PC-9 (cell line): ENCODE measurements around the gene ST6GALNAC1. TPM values are rescaled to one million over a fixed set of nuclear protein-coding genes. Genes with fewer than 3 reads are reported as not detected.
A peak's percentile ranks its signal among the peaks of the same experiment; 100 is the strongest.
"Not testable (repeated sequence)": the region's sequence is repeated elsewhere in the genome, so short reads cannot be mapped to it uniquely, and the experiment has no call there.

ENCODE experiments used
- BruUV-seq: library from RNA; stranded (reverse); fragments of 400-500 nt; replicated peaks from 2 replicates; lab custom pipeline; 2021; lab: Mats Ljungman, UMichigan
- CTCF ChIA-PET: fragments of 300-600 bp; sonication (Branson Sonifier 250); formaldehyde crosslinking; loops from one replicate; lab custom pipeline; 2022; ENCODE audit warnings: antibody characterized with exemption; lab: Charles Lee
- POLR2A ChIA-PET: fragments of 300-600 bp; sonication (Branson Sonifier 250); formaldehyde crosslinking; loops from one replicate; lab custom pipeline; 2022; ENCODE audit warnings: antibody characterized with exemption; ENCODE audit not compliant: unreplicated experiment; lab: Charles Lee
- DNase-seq, 2 experiments: peaks; one replicate each; pipeline versions ENCODE4 v3.0.0 to v3.0.0-alpha.2; 2015 to 2022; ENCODE audit warnings: mixed read lengths in 1 of 2
- H2AFZ ChIP-seq: fragments of 200-600 bp; sonication (generic); 2 replicates; pipeline ENCODE4 v1.8.1; 2017; ENCODE audit warnings: antibody characterized with exemption
- H3F3A ChIP-seq: fragments of 200-600 bp; sonication (generic); 2 replicates; pipeline ENCODE4 v1.8.1; 2017; ENCODE audit warnings: antibody characterized with exemption, mild to moderate bottlenecking, low read depth; ENCODE audit not compliant: insufficient read depth
- H3K27ac ChIP-seq: fragments of 200-600 bp; sonication (generic); 2 replicates; pipeline ENCODE4 v1.6.1; 2016; ENCODE audit warnings: mixed run types
- H3K27me3 ChIP-seq: fragments of 200-600 bp; sonication (generic); 2 replicates; pipeline ENCODE4 v1.6.1; 2016; ENCODE audit warnings: low read depth, mixed run types; ENCODE audit not compliant: insufficient read depth
- H3K36me3 ChIP-seq: fragments of 200-600 bp; sonication (generic); 2 replicates; pipeline ENCODE4 v1.6.1; 2016; ENCODE audit warnings: low read depth, mixed run types
- H3K4me1 ChIP-seq: fragments of 200-600 bp; sonication (generic); replicated peaks from 2 replicates; pipeline ENCODE4 v1.6.1; 2016; ENCODE audit warnings: mixed run types; ENCODE audit not compliant: insufficient read depth
- H3K4me2 ChIP-seq: fragments of 200-600 bp; sonication (generic); 2 replicates; pipeline ENCODE4 v1.6.1; 2017; ENCODE audit warnings: mixed run types
- H3K4me3 ChIP-seq: fragments of 200-600 bp; sonication (generic); 2 replicates; pipeline ENCODE4 v1.6.1; 2016; ENCODE audit warnings: mixed run types
- H3K79me2 ChIP-seq: fragments of 200-600 bp; sonication (generic); 2 replicates; pipeline ENCODE4 v1.6.1; 2017; ENCODE audit warnings: low read depth, mixed run types
- H3K9me2 ChIP-seq: fragments of 200-600 bp; sonication (generic); 2 replicates; pipeline ENCODE4 v1.8.1; 2017; ENCODE audit warnings: mild to moderate bottlenecking; ENCODE audit not compliant: insufficient read depth
- H3K9me3 ChIP-seq: fragments of 200-600 bp; sonication (generic); 2 replicates; pipeline ENCODE4 v1.8.1; 2016; ENCODE audit warnings: low read depth; ENCODE audit not compliant: insufficient read depth
- H4K20me1 ChIP-seq: fragments of 200-600 bp; sonication (generic); 2 replicates; pipeline ENCODE4 v1.8.1; 2017; ENCODE audit not compliant: insufficient read depth
- CTCF ChIP-seq: fragments of 200-600 bp; sonication (generic); conservative IDR thresholded peaks from 2 replicates; pipeline ENCODE4 v1.6.1; 2017; ENCODE audit warnings: mixed run types, antibody characterized with exemption, mild to moderate bottlenecking, moderate library complexity
- EZH2 ChIP-seq: fragments of 200-600 bp; sonication (generic); IDR thresholded peaks from 2 replicates; pipeline ENCODE4 v1.8.0; 2017; ENCODE audit warnings: antibody characterized with exemption, low read depth
- intact Hi-C: fragments of 100-400 bp; cut with micrococcal nuclease; formaldehyde crosslinking; loops from one replicate; pipeline ENCODE4 v1.10.0; 2022; ENCODE audit not compliant: unreplicated experiment
- total RNA-seq: library from RNA; stranded (reverse); gene quantifications from 2 replicates; pipeline ENCODE4 v1.2.3, GENCODE V29; 2021

ST6GALNAC1 gene
- total RNA-seq, 1 experiment from 2014 or later = 0.76 TPM

GRCh38 chr17:76612977-76613851 is 30.3 kb downstream of the ST6GALNAC1 start:
- Histone ChIP-seq H3K27me3 (no peaks in the 10 kb centered on the region), H2AFZ (peak overlapping the region; percentile 41; the same call in 1 of the 2 replicates), H3K9me2 (no peaks in the 10 kb centered on the region), H3K79me2 (no peaks in the 10 kb centered on the region), H3K36me3 (no peaks in the 10 kb centered on the region), H3K27ac (no peak overlapping the region), H3F3A (peaks cover 6% of the 10 kb centered on the region; the same call in 1 of the 2 replicates), H3K4me2 (peak overlapping the region; percentile 55), H4K20me1 (no peaks in the 10 kb centered on the region), H3K4me3 (no peak overlapping the region), H3K4me1 (peaks cover 28% of the 10 kb centered on the region), H3K9me3 (no peaks in the 10 kb centered on the region)
- ChIA-PET POLR2A (interaction anchor here (0.7 kb wide), 1 partner anchor 13 kb away, joined by 4 read pairs; no protein-coding TSS in a partner anchor), CTCF (interaction anchor here (0.7 to 3.3 kb wide), 8 partner anchors 9 to 90 kb away, joined by 3 to 9 read pairs (median 4); no protein-coding TSS in a partner anchor)
- intact Hi-C loops = loop anchor here (1.0 to 5.0 kb wide), 4 partner anchors 27 to 68 kb away; no protein-coding TSS in a partner anchor
- TF ChIP-seq CTCF (peak; percentile 56), EZH2 (no peak)
- DNase-seq = peak; percentile 94 to 95
- no TSS peak for BruUV-seq

- Histone ChIP-seq H3K4me3 (no peak overlapping the region), H3K27me3 (no peaks in the 10 kb centered on the region), H3K27ac (no peak overlapping the region), H4K20me1 (no peaks in the 10 kb centered on the region), H3K79me2 (no peaks in the 10 kb centered on the region), H3K9me2 (no peaks in the 10 kb centered on the region), H3K4me1 (peaks cover 28% of the 10 kb centered on the region), H3F3A (peaks cover 6% of the 10 kb centered on the region; the same call in 1 of the 2 replicates), H3K36me3 (no peaks in the 10 kb centered on the region), H3K4me2 (peak overlapping the region; percentile 55), H3K9me3 (no peaks in the 10 kb centered on the region), H2AFZ (no peak overlapping the region)
- intact Hi-C loops = loop anchor here (5.0 kb wide), 1 partner anchor 60 kb away; no protein-coding TSS in a partner anchor
- DNase-seq = no peak
- no peak for TF ChIP-seq EZH2
- TF ChIP-seq CTCF = no peak
- BruUV-seq = no TSS peak
- ChIA-PET CTCF (interaction anchor here (0.7 to 3.3 kb wide), 4 partner anchors 12 to 89 kb away, joined by 3 to 9 read pairs (median 6); no protein-coding TSS in a partner anchor), POLR2A (no interaction called here)
Observed at GRCh38 chr17:76612465-76612864, 31.1 kb downstream of the ST6GALNAC1 start.

GRCh38 chr17:76611758-76612157 is 31.8 kb downstream of the ST6GALNAC1 start:
- no peak for DNase-seq
- TF ChIP-seq CTCF (no peak), EZH2 (no peak)
- Histone ChIP-seq H4K20me1 (no peaks in the 10 kb centered on the region), H3K4me3 (no peak overlapping the region), H3K27ac (no peak overlapping the region), H2AFZ (no peak overlapping the region), H3F3A (peaks cover 6% of the 10 kb centered on the region; the same call in 1 of the 2 replicates), H3K9me2 (no peaks in the 10 kb centered on the region), H3K4me1 (peaks cover 28% of the 10 kb centered on the region), H3K27me3 (no peaks in the 10 kb centered on the region), H3K9me3 (no peaks in the 10 kb centered on the region), H3K79me2 (no peaks in the 10 kb centered on the region), H3K4me2 (no peak overlapping the region), H3K36me3 (no peaks in the 10 kb centered on the region)
- ChIA-PET POLR2A (interaction anchor here (0.6 to 0.7 kb wide), 2 partner anchors 10 to 60 kb away, joined by 3 to 4 read pairs; no protein-coding TSS in a partner anchor), CTCF (interaction anchor here (0.6 to 3.3 kb wide), 3 partner anchors 12 to 70 kb away, joined by 3 to 9 read pairs (median 4); no protein-coding TSS in a partner anchor)
- intact Hi-C loops = loop anchor here (5.0 kb wide), 1 partner anchor 61 kb away; no protein-coding TSS in a partner anchor
- no TSS peak for BruUV-seq

GRCh38 chr17:76611080-76611749 is 32.3 kb downstream of the ST6GALNAC1 start:
- intact Hi-C loops = loop anchor here (5.0 kb wide), 1 partner anchor 61 kb away; no protein-coding TSS in a partner anchor
- not testable (repeated sequence) for H2AFZ ChIP-seq, H3K9me2 ChIP-seq, H3K27ac ChIP-seq, H3K4me2 ChIP-seq, H3K9me3 ChIP-seq, H3K36me3 ChIP-seq, BruUV-seq, H3K4me3 ChIP-seq, H3K27me3 ChIP-seq, H3K79me2 ChIP-seq, H3F3A ChIP-seq, DNase-seq, H4K20me1 ChIP-seq
- ChIA-PET CTCF (interaction anchor here (3.3 kb wide), 1 partner anchor 70 kb away, joined by 9 read pairs; no protein-coding TSS in a partner anchor), POLR2A (interaction anchor here (0.6 to 0.7 kb wide), 2 partner anchors 9 to 61 kb away, joined by 3 to 4 read pairs; no protein-coding TSS in a partner anchor)
- peaks cover 28% of the 10 kb centered on the region for H3K4me1 ChIP-seq
